GM12878 (cell line): ENCODE results near the gene DNAJA2. TPM values are rescaled to one million over a fixed set of nuclear protein-coding genes. Genes with fewer than 3 reads are reported as not detected.

Experiments used
- ATAC-seq: fragments of 200-7000 bp; cut with Tn5 transposase; 3 replicates; pipeline ENCODE4 v1.9.1; 2020; ENCODE audit warnings: mild to moderate bottlenecking, moderate library complexity
- BruUV-seq: library from RNA; stranded (reverse); fragments of 400-500 nt; replicated peaks from 2 replicates; lab custom pipeline; 2021; lab: Mats Ljungman, UMichigan
- CTCF ChIA-PET: fragments of 300-600 bp; sonication (Branson Sonifier 250); formaldehyde crosslinking; extraction: SDS; loops from one replicate; lab custom pipeline; 2021; ENCODE audit warnings: inconsistent platforms; lab: Yijun Ruan, JAX
- POLR2A ChIA-PET: fragments of 350-600 bp; formaldehyde crosslinking; extraction: SDS; loops from one replicate; lab custom pipeline; 2021; ENCODE audit warnings: inconsistent platforms; lab: Charles Lee
- RAD21 ChIA-PET: fragments of 300-600 bp; sonication (Branson Sonifier 250); formaldehyde crosslinking; loops from one replicate; lab custom pipeline; 2023; ENCODE audit warnings: antibody characterized with exemption; ENCODE audit not compliant: unreplicated experiment; lab: Charles Lee
- SMC1A ChIA-PET: fragments of 300-600 bp; sonication (Branson Sonifier 250); formaldehyde crosslinking; loops from one replicate; lab custom pipeline; 2023; ENCODE audit not compliant: unreplicated experiment, uncharacterized antibody; lab: Charles Lee
- DNase-seq: peaks from one replicate; pipeline ENCODE4 v3.0.0-alpha.2; 2011; ENCODE audit warnings: low read depth, low spot score
- FAIRE-seq: peaks from 3 replicates; lab custom pipeline; 2011; peaks lifted over from hg19 to GRCh38; lab: Jason Lieb, UNC
- H2AFZ ChIP-seq: 2 replicates; pipeline ENCODE4 v1.6.0; 2011; ENCODE audit warnings: low read depth, low read length, control low read depth; ENCODE audit not compliant: control insufficient read depth
- H3K27ac ChIP-seq: 2 replicates; pipeline ENCODE4 v1.5.1; 2011; ENCODE audit warnings: control low read depth; ENCODE audit not compliant: control insufficient read depth, insufficient read depth
- H3K27me3 ChIP-seq, 2 experiments: replicated peaks in 1 of 2; 2 replicates each; pipeline versions ENCODE4 v1.6.0 to v1.6.1; 2011; ENCODE audit warnings: low read length in 1 of 2; ENCODE audit not compliant: control insufficient read depth in 2 of 2, insufficient read depth in 2 of 2
- H3K36me3 ChIP-seq, 2 experiments: 2 replicates each; pipeline ENCODE4 v1.5.1; 2011; ENCODE audit warnings: low read length in 1 of 2; ENCODE audit not compliant: control insufficient read depth in 2 of 2, insufficient read depth in 2 of 2
- H3K4me1 ChIP-seq: 2 replicates; pipeline ENCODE4 v1.6.1; 2011; ENCODE audit warnings: mild to moderate bottlenecking, low read length, moderate library complexity, mixed read lengths; ENCODE audit not compliant: control insufficient read depth, insufficient read depth
- H3K4me2 ChIP-seq: 2 replicates; pipeline ENCODE4 v1.6.0; 2011; ENCODE audit warnings: control low read depth; ENCODE audit not compliant: control insufficient read depth, insufficient read depth
- H3K4me3 ChIP-seq: fragments of 200-600 bp; sonication (generic); 2 replicates; pipeline ENCODE4 v1.5.1; 2016
- H3K79me2 ChIP-seq: 2 replicates; pipeline ENCODE4 v1.6.0; 2011; ENCODE audit warnings: low read length; ENCODE audit not compliant: control insufficient read depth, insufficient read depth
- H3K9ac ChIP-seq: 2 replicates; pipeline ENCODE4 v1.8.0; 2011; ENCODE audit warnings: low read length, control low read depth, mixed read lengths; ENCODE audit not compliant: control insufficient read depth, insufficient read depth
- H3K9me3 ChIP-seq: replicated peaks from 3 replicates; pipeline ENCODE4 v1.5.1; 2011; ENCODE audit warnings: mild to moderate bottlenecking, low read length; ENCODE audit not compliant: control insufficient read depth, insufficient read depth
- H4K20me1 ChIP-seq: 2 replicates; pipeline ENCODE4 v1.6.0; 2011; ENCODE audit not compliant: control insufficient read depth, insufficient read depth
- CEBPB ChIP-seq, 2 experiments: fragments of 150-350 bp in 1 of 2; IDR thresholded peaks; 2 replicates each; pipeline ENCODE4 v1.6.1; 2012 to 2014; ENCODE audit warnings: low read depth in 2 of 2, low read length in 2 of 2, borderline replicate concordance in 1 of 2, inconsistent platforms in 1 of 2
- CREB1 ChIP-seq: IDR thresholded peaks from 2 replicates; pipeline ENCODE4 v1.6.1; 2012; ENCODE audit warnings: low read depth, mild to moderate bottlenecking, inconsistent platforms
- CTCF ChIP-seq, 3 experiments: IDR thresholded peaks in 2 of 3; conservative IDR thresholded peaks in 1 of 3; 2 replicates each; pipeline ENCODE4 v1.5.1; 2011; ENCODE audit warnings: low read depth in 3 of 3, low read length in 3 of 3, mild to moderate bottlenecking in 3 of 3, control low read depth in 2 of 3, moderate library complexity in 2 of 3, inconsistent platforms in 1 of 3, mixed read lengths in 1 of 3; ENCODE audit not compliant: control insufficient read depth in 2 of 3, insufficient read depth in 1 of 3; ENCODE audit errors: extremely low read depth in 1 of 3
- JUND ChIP-seq: IDR thresholded peaks from 2 replicates; pipeline ENCODE4 v1.6.1; 2012; ENCODE audit warnings: low read depth, mild to moderate bottlenecking, low read length, improper control_type of control experiment, moderate library complexity
- KLF5 ChIP-seq: fragments of 450-650 bp; IDR thresholded peaks from 2 replicates; pipeline ENCODE4 v1.6.1; 2014; ENCODE audit warnings: mild to moderate bottlenecking; ENCODE audit not compliant: partially characterized antibody
- MEF2B ChIP-seq: fragments of 450-650 bp; IDR thresholded peaks from 2 replicates; pipeline ENCODE4 v1.6.1; 2018; ENCODE audit warnings: mild to moderate bottlenecking, moderate library complexity; ENCODE audit not compliant: partially characterized antibody, poor library complexity, severe bottlenecking
- POLR2AphosphoS5 ChIP-seq: IDR thresholded peaks from 2 replicates; pipeline ENCODE4 v1.6.1; 2011; ENCODE audit warnings: mild to moderate bottlenecking, low read length, inconsistent platforms
- RAD21 ChIP-seq: IDR thresholded peaks from 2 replicates; pipeline ENCODE4 v1.6.1; 2011; ENCODE audit warnings: mild to moderate bottlenecking, low read depth, low read length, moderate library complexity; ENCODE audit not compliant: insufficient read depth
- SMAD5 ChIP-seq: IDR thresholded peaks from 2 replicates; pipeline ENCODE4 v1.6.1; 2016; ENCODE audit warnings: antibody characterized with exemption, low read depth
- SMC3 ChIP-seq: IDR thresholded peaks from 2 replicates; pipeline ENCODE4 v1.6.1; 2011; ENCODE audit warnings: low read length, improper control_type of control experiment, borderline replicate concordance
- TCF12 ChIP-seq: IDR thresholded peaks from 2 replicates; pipeline ENCODE4 v1.6.1; 2011; ENCODE audit warnings: low read depth, mild to moderate bottlenecking, low read length
- WRNIP1 ChIP-seq: IDR thresholded peaks from 2 replicates; pipeline ENCODE4 v1.6.1; 2011; ENCODE audit warnings: low read depth, low read length, improper control_type of control experiment, borderline replicate concordance
- YY1 ChIP-seq: IDR thresholded peaks from 2 replicates; pipeline ENCODE4 v1.6.1; 2011; ENCODE audit warnings: low read depth, mild to moderate bottlenecking, low read length
- ZBED1 ChIP-seq: IDR thresholded peaks from 2 replicates; pipeline ENCODE4 v1.6.1; 2016; ENCODE audit warnings: borderline replicate concordance
- WGBS: methylation state at CpG from one replicate; pipeline ENCODE4 v1.1.6; 2016; ENCODE audit warnings: low lambda C conversion rate; ENCODE audit not compliant: insufficient replicate concordance, insufficient coverage; ENCODE audit errors: missing lambda C conversion rate; 5-methylcytosine and 5-hydroxymethylcytosine counted together
- in situ Hi-C: fragments of 300-500 bp; cut with MboI; formaldehyde crosslinking; loops from 9 replicates; pipeline ENCODE4 v1.14.3; 2018; ENCODE audit warnings: mixed read lengths
- intact Hi-C: fragments of 100-400 bp; cut with micrococcal nuclease; formaldehyde crosslinking; loops from one replicate; pipeline ENCODE4 v1.14.2; 2022; ENCODE audit not compliant: unreplicated experiment
- polyA plus RNA-seq, 11 experiments: library from polyadenylated mRNA; depleted of rRNA in 4 of 11; unstranded in 6 of 11; stranded (reverse) in 5 of 11; fragments of >200 nt; fragmentation: Nextera tagmentation in 4 of 11; fragmentation: Illumina TruSeq in 1 of 11; extraction: Ambion mirVana in 4 of 11; extraction: Trizol in 1 of 11; gene quantifications; 1 replicate in 1 of 11; 2 replicates in 10 of 11; pipeline versions ENCODE4 v1.2.1 to v1.2.3, GENCODE V29; 2011 to 2016; ENCODE audit warnings: inconsistent platforms in 2 of 11, missing spikeins in 2 of 11, low read depth in 1 of 11
- total RNA-seq, 4 experiments: library from RNA; depleted of rRNA in 3 of 4; stranded (reverse); fragments of >200 nt in 3 of 4; fragmentation: Illumina TruSeq in 1 of 4; extraction: Trizol in 1 of 4; gene quantifications; 2 replicates each; pipeline versions ENCODE4 v1.2.1 to v1.2.3, GENCODE V29; 2013 to 2021
- TF ChIP-seq, protein P1 (sequence below): fragments of 450-650 bp; IDR thresholded peaks from 2 replicates; pipeline ENCODE4 v1.6.1; 2017; ENCODE audit warnings: borderline replicate concordance

The DNAJA2 gene
- total and polyA plus RNA-seq, 10 of the 15 experiments (the other 5 are each of a cell fraction or from before 2014, with no cell fraction given): 26.2 to 96.4 (median 58.1) TPM

DNA sequence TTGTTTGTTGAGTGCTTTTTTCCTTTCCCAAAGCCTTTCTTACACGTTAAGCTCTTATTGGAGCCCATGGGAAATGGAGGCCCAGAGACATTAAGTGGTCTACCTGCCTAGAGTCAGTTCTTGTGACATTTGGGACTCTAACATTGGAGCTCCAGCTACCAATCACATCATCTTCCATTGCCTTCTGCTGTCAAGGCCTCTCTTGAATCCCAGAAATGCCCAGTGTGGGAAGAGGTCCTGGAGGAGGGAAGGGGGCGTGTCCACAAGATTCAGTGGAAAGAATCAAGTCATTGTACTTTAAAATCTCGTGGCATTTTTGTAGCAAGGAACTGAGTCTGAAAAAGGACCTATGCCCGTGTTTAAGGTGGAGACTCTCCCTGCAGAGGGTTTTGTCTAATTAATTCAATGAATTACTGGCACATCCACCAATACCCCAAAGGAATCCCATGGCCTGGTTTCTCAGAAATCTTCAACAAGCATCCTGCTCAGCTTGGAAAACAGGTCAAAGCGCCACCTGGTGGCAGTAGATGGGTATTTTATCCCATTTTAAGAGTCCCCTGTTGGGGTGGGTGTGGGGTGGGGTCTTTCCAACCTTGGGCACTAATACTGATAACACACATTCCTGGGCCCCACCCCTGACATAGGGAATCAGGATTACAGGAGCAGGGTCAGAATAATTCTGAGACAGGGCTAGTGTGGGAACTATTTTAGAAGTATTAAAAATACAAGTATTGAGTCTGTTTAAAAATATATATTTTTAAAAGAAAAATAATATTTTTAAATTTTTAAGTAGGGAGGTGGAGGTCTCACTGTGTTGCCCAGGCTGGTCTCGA, 64.7 kb downstream of the DNAJA2 start:
- no peak for FAIRE-seq
- no peak overlapping the region for H3K27ac ChIP-seq
- ChIA-PET RAD21 (interaction anchor here (0.6 to 4.4 kb wide), 7 partner anchors 19 to 353 kb away, joined by 3 to 77 read pairs (median 5); no protein-coding TSS in a partner anchor), POLR2A (interaction anchor here (0.5 to 1.1 kb wide), 3 partner anchors 17 to 121 kb away, joined by 3 to 5 read pairs (median 3); no protein-coding TSS in a partner anchor), SMC1A (interaction anchor here (0.9 to 7.9 kb wide), 10 partner anchors 9 to 312 kb away, joined by 3 to 70 read pairs (median 4); no protein-coding TSS in a partner anchor), CTCF (interaction anchor here (0.6 to 12.5 kb wide), 25 partner anchors 8 to 355 kb away, joined by 3 to 217 read pairs (median 5); partner anchors contain the start of genes C16orf87 and GPT2)
- H3K4me3 ChIP-seq: no peak overlapping the region
- no peaks in the 10 kb centered on the region for H4K20me1 ChIP-seq
- ATAC-seq: peak; percentile 70
- intact Hi-C loops (loop anchor here (1.0 kb wide), 2 partner anchors 54 to 235 kb away; no protein-coding TSS in a partner anchor), in situ Hi-C loops (no loop called here)
- H3K4me1 ChIP-seq: peaks cover 22% of the 10 kb centered on the region
- no TSS peak for BruUV-seq
- no peak for DNase-seq
- H3K79me2 ChIP-seq: no peaks in the 10 kb centered on the region
- H3K4me2 ChIP-seq: no peak overlapping the region
- H3K27me3 ChIP-seq: no peaks in the 10 kb centered on the region
- 20% methylated on average over 6 of the region's 6 CpGs for WGBS
- TF ChIP-seq SMAD5 (no peak), CEBPB (IDR thresholded peaks at IDR 0.05; ENCODE audit: borderline replicate concordance in 1 of 2, low read depth in 2 of 2, low read length in 2 of 2) (no peak), MEF2B (no peak), RAD21 (peak; percentile 76), WRNIP1 (no peak), CREB1 (no peak), YY1 (0 out of 2 replicates have a peak, but pooled peaks have one; percentile 19), TCF12 (no peak), JUND (no peak), POLR2AphosphoS5 (no peak), SMC3 (peak; percentile 87), KLF5 (no peak), CTCF (IDR thresholded peaks at IDR 0.05 in 2 of 3, conservative IDR thresholded peaks at IDR 0.05 in 1 of 3; ENCODE audit: control insufficient read depth in 2 of 3, extremely low read depth in 1 of 3, insufficient read depth in 1 of 3, low read depth in 3 of 3, low read length in 3 of 3) (peak; percentile 58 to 67 (median 64)), ZBED1 (no peak)
- TF ChIP-seq, protein P1, sequence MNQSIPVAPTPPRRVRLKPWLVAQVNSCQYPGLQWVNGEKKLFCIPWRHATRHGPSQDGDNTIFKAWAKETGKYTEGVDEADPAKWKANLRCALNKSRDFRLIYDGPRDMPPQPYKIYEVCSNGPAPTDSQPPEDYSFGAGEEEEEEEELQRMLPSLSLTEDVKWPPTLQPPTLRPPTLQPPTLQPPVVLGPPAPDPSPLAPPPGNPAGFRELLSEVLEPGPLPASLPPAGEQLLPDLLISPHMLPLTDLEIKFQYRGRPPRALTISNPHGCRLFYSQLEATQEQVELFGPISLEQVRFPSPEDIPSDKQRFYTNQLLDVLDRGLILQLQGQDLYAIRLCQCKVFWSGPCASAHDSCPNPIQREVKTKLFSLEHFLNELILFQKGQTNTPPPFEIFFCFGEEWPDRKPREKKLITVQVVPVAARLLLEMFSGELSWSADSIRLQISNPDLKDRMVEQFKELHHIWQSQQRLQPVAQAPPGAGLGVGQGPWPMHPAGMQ: no peak
- no peak overlapping the region for H3K9ac ChIP-seq
- H3K36me3 ChIP-seq: no peaks in the 10 kb centered on the region
- no peaks in the 10 kb centered on the region for H3K9me3 ChIP-seq
- no peak overlapping the region for H2AFZ ChIP-seq
